Psoas muscle (tissue), 8 donors: Measurements from ENCODE around the gene TOPBP1. TPM values are rescaled to one million over a fixed set of nuclear protein-coding genes. Genes with fewer than 3 reads are reported as not detected.

Experiments
- ATAC-seq, 4 donors: fragments of 200-7000 bp; cut with Tn5 transposase; one replicate each; pipeline ENCODE4 v1.9.1; 2020; ENCODE audit warnings: moderate library complexity in 3 of 4, mild to moderate bottlenecking in 2 of 4
- DNase-seq, 2 donors: peaks; one replicate each; pipeline ENCODE4 v3.0.0-alpha.2; 2020
- H3K27ac ChIP-seq: fragments of 200-600 bp; one replicate; pipeline ENCODE4 v1.8.0; 2022
- H3K27me3 ChIP-seq, 3 donors: fragments of 200-600 bp in 1 of 3; one replicate each; pipeline versions ENCODE4 v1.6.1 to v1.8.0; 2013 to 2022; ENCODE audit warnings: low read length in 2 of 3, mild to moderate bottlenecking in 2 of 3, moderate library complexity in 1 of 3; ENCODE audit not compliant: insufficient read depth in 3 of 3
- H3K36me3 ChIP-seq, 2 donors: fragments of 200-600 bp in 1 of 2; one replicate each; pipeline versions ENCODE4 v1.6.1 to v1.8.0; 2013 to 2022; ENCODE audit warnings: low read depth in 1 of 2, mild to moderate bottlenecking in 1 of 2, moderate library complexity in 1 of 2; ENCODE audit not compliant: insufficient read depth in 1 of 2
- H3K4me1 ChIP-seq: fragments of 200-600 bp; one replicate; pipeline ENCODE4 v1.8.0; 2022
- H3K4me3 ChIP-seq: fragments of 200-600 bp; one replicate; pipeline ENCODE4 v1.8.0; 2022; ENCODE audit warnings: mild to moderate bottlenecking
- H3K9me3 ChIP-seq: fragments of 200-600 bp; one replicate; pipeline ENCODE4 v1.8.0; 2022
- CTCF ChIP-seq: fragments of 200-600 bp; IDR thresholded peaks from one replicate; pipeline ENCODE4 v1.8.0; 2022; ENCODE audit warnings: antibody characterized with exemption
- WGBS, 3 donors: extraction: QIAGEN DNeasy Blood & Tissue Kit; methylation state at CpG; one replicate each; pipeline versions ENCODE4 v1.1.6 to v1.1.7; 2013; 5-methylcytosine and 5-hydroxymethylcytosine counted together
- intact Hi-C, 2 donors: fragments of 100-400 bp; cut with DNase I; formaldehyde crosslinking; loops; one replicate each; pipeline versions ENCODE4 v1.11.0 to v1.14.2; 2022
- polyA plus RNA-seq, 3 donors: library from polyadenylated mRNA; stranded (reverse); fragments of 200-250 nt; gene quantifications; one replicate each; pipeline ENCODE4 v1.2.3, GENCODE V29; 2013
- total RNA-seq, 4 donors: library from RNA; stranded (reverse); fragmentation: NEBNext Ultra II Directional in 2 of 4; extraction: Animal tissue kit (Norgen Biotek cat#: 25700) in 2 of 4; gene quantifications; one replicate each; pipeline versions ENCODE4 v1.2.1 to v1.2.4, GENCODE V29; 2021 to 2023
- donor health status: healthy with polysubstance abuse.
- donor health status: DM: no; HTN: no; CAD: no; lungs with moderate emphysema.
- donor health status: Bipolar disorder and iron deficiency.
- donor health status: healthy.
- donor health status: DM: yes; HTN: yes; CAD: no.
- donor health status: DM: no; HTN: no; CAD: no.
- donor health status: DM: no; HTN: no; CAD: no.
- donor health status: DM: yes; HTN: yes; CAD: no.

The TOPBP1 gene
- total and polyA plus RNA-seq, 7 donors, result 5.7 to 10.5 (median 7.4) TPM

GRCh38 chr3:133599280-133599679 lies 62.5 kb downstream of the TOPBP1 start:
- Histone ChIP-seq H3K4me3 (no peak overlapping the region), H3K4me1 (no peaks in the 10 kb centered on the region), H3K9me3 (no peaks in the 10 kb centered on the region), H3K27ac (no peak overlapping the region), H3K36me3 (peaks cover 0 to 8% of the 10 kb centered on the region in 2 donors), H3K27me3 (no peaks in the 10 kb centered on the region)
- ATAC-seq (no peak), DNase-seq (no peak)
- 92 to 93% (median 92%) methylated on average over 2 of the region's 2 CpGs for WGBS, 3 donors
- TF ChIP-seq CTCF, result no peak
- intact Hi-C loops, result no loop called here

GRCh38 chr3:133598405-133598804 lies 63.3 kb downstream of the TOPBP1 start:
- Histone ChIP-seq H3K9me3 (no peaks in the 10 kb centered on the region), H3K36me3 (peaks cover 0 to 8% of the 10 kb centered on the region in 2 donors), H3K27ac (no peak overlapping the region), H3K4me3 (no peak overlapping the region), H3K27me3 (no peaks in the 10 kb centered on the region), H3K4me1 (no peaks in the 10 kb centered on the region)
- TF ChIP-seq CTCF, result no peak
- intact Hi-C loops, result no loop called here
- WGBS, 3 donors, result 94% methylated on average over 3 of the region's 3 CpGs
- DNase-seq, result no peak
- ATAC-seq, result no peak

GRCh38 chr3:133595341-133595740 lies 66.4 kb downstream of the TOPBP1 start:
- 88 to 98% (median 95%) methylated on average over 1 of the region's 1 CpG for WGBS, 3 donors

GRCh38 chr3:133593243-133593642 lies 68.5 kb downstream of the TOPBP1 start:
- H3K4me3 ChIP-seq, result no peak overlapping the region
- H3K27ac ChIP-seq, result no peak overlapping the region
- intact Hi-C loops, result no loop called here
- DNase-seq (no peak), ATAC-seq (no peak)
- no peak for TF ChIP-seq CTCF
- H3K4me1 ChIP-seq, result no peaks in the 10 kb centered on the region
- H3K27me3 ChIP-seq, result no peaks in the 10 kb centered on the region
- H3K36me3 ChIP-seq, result peaks cover 4 to 15% of the 10 kb centered on the region in 2 donors
- 87 to 94% (median 89%) methylated on average over 2 of the region's 2 CpGs for WGBS, 3 donors
- no peaks in the 10 kb centered on the region for H3K9me3 ChIP-seq

More at GRCh38 chr3:133595341-133595740, 66.4 kb downstream of the TOPBP1 start:
- Histone ChIP-seq H3K9me3 (no peaks in the 10 kb centered on the region), H3K4me1 (no peaks in the 10 kb centered on the region), H3K4me3 (no peak overlapping the region), H3K27ac (no peak overlapping the region), H3K27me3 (no peaks in the 10 kb centered on the region), H3K36me3 (peaks cover 0 to under 1% of the 10 kb centered on the region in 2 donors)
- intact Hi-C loops, result no loop called here
- DNase-seq, result no peak
- ATAC-seq, result no peak
- TF ChIP-seq CTCF, result no peak

GRCh38 chr3:133592843-133593242 lies 68.9 kb downstream of the TOPBP1 start:
- no peak overlapping the region for H3K27ac ChIP-seq
- WGBS, 3 donors, result 91 to 95% (median 94%) methylated on average over 5 of the region's 5 CpGs
- H3K4me1 ChIP-seq, result no peaks in the 10 kb centered on the region
- no peak for DNase-seq
- ATAC-seq, result no peak
- H3K36me3 ChIP-seq, result peaks cover 4 to 19% of the 10 kb centered on the region in 2 donors
- intact Hi-C loops, result no loop called here
- no peaks in the 10 kb centered on the region for H3K27me3 ChIP-seq
- no peaks in the 10 kb centered on the region for H3K9me3 ChIP-seq
- H3K4me3 ChIP-seq, result no peak overlapping the region
- TF ChIP-seq CTCF, result no peak
